ENCODE results near the gene JAG1.
"Not testable (repeated sequence)": the region's sequence is repeated elsewhere in the genome, so short reads cannot be mapped to it uniquely, and the experiment has no call there.

Gene JAG1

GRCh38 chr20:10616212-10616611, 57.6 kb downstream of the JAG1 start:
- no peaks in the 10 kb centered on the region for H3K79me2 ChIP-seq (ENCODE audit: control insufficient read depth, low read length)
- no peaks in the 10 kb centered on the region for H3F3A ChIP-seq (ENCODE audit: control insufficient read depth, insufficient read depth)
- H3K27ac ChIP-seq (ENCODE audit: low read depth, low read length) = no peak overlapping the region
- H3K9me3 ChIP-seq (ENCODE audit: control insufficient read depth, insufficient read depth, low read length) = no peaks in the 10 kb centered on the region
- no peak overlapping the region for H3K4me2 ChIP-seq (ENCODE audit: low read length)
- no peaks in the 10 kb centered on the region for H4K20me1 ChIP-seq (ENCODE audit: control insufficient read depth, insufficient read depth, low read depth, low read length)
- H3K36me3 ChIP-seq (ENCODE audit: control insufficient read depth, low read length) = no peaks in the 10 kb centered on the region
- no peaks in the 10 kb centered on the region for H3K9me2 ChIP-seq (replicated peaks; ENCODE audit: control insufficient read depth, low read length)
- H3K27me3 ChIP-seq (ENCODE audit: control insufficient read depth, low read length) = no peaks in the 10 kb centered on the region
- no peak overlapping the region for H3K4me3 ChIP-seq (ENCODE audit: low read length)
- H3K4me1 ChIP-seq (ENCODE audit: control insufficient read depth, low read length) = no peaks in the 10 kb centered on the region
- TF ChIP-seq CTCF (IDR thresholded peaks at IDR 0.05; ENCODE audit: low read depth, low read length, poor library complexity, severe bottlenecking) = no peak
- TF ChIP-seq EZH2phosphoT487 (IDR thresholded peaks at IDR 0.05; ENCODE audit: borderline replicate concordance, low read length) = no peak

GRCh38 chr20:10613911-10614310, 59.9 kb downstream of the JAG1 start:
- TF ChIP-seq CTCF (IDR thresholded peaks at IDR 0.05; ENCODE audit: low read depth, low read length, poor library complexity, severe bottlenecking) (no peak), EZH2phosphoT487 (IDR thresholded peaks at IDR 0.05; ENCODE audit: borderline replicate concordance, low read length) (no peak)
- H3K36me3 ChIP-seq (ENCODE audit: control insufficient read depth, low read length) = no peaks in the 10 kb centered on the region
- H4K20me1 ChIP-seq (ENCODE audit: control insufficient read depth, insufficient read depth, low read depth, low read length) = no peaks in the 10 kb centered on the region
- H3K9me3 ChIP-seq (ENCODE audit: control insufficient read depth, insufficient read depth, low read length) = no peaks in the 10 kb centered on the region
- H3K4me3 ChIP-seq (ENCODE audit: low read length) = no peak overlapping the region
- no peaks in the 10 kb centered on the region for H3K27me3 ChIP-seq (ENCODE audit: control insufficient read depth, low read length)
- no peaks in the 10 kb centered on the region for H3F3A ChIP-seq (ENCODE audit: control insufficient read depth, insufficient read depth)
- H3K9me2 ChIP-seq (replicated peaks; ENCODE audit: control insufficient read depth, low read length) = no peaks in the 10 kb centered on the region
- no peaks in the 10 kb centered on the region for H3K79me2 ChIP-seq (ENCODE audit: control insufficient read depth, low read length)
- no peak overlapping the region for H3K4me2 ChIP-seq (ENCODE audit: low read length)
- H3K27ac ChIP-seq (ENCODE audit: low read depth, low read length) = no peak overlapping the region
- no peaks in the 10 kb centered on the region for H3K4me1 ChIP-seq (ENCODE audit: control insufficient read depth, low read length)

- not testable (repeated sequence) for H3K9me3 ChIP-seq (ENCODE audit: control insufficient read depth, insufficient read depth, low read length); H3K36me3 ChIP-seq (ENCODE audit: control insufficient read depth, low read length); H3F3A ChIP-seq (ENCODE audit: control insufficient read depth, insufficient read depth); H3K27ac ChIP-seq (ENCODE audit: low read depth, low read length); H3K27me3 ChIP-seq (ENCODE audit: control insufficient read depth, low read length); H4K20me1 ChIP-seq (ENCODE audit: control insufficient read depth, insufficient read depth, low read depth, low read length); H3K4me3 ChIP-seq (ENCODE audit: low read length); H3K4me1 ChIP-seq (ENCODE audit: control insufficient read depth, low read length); H3K9me2 ChIP-seq (replicated peaks; ENCODE audit: control insufficient read depth, low read length); H3K79me2 ChIP-seq (ENCODE audit: control insufficient read depth, low read length); H3K4me2 ChIP-seq (ENCODE audit: low read length)
These were observed 60.4 kb downstream of the JAG1 start for GRCh38 chr20:10613426-10613825.

- H4K20me1 ChIP-seq (ENCODE audit: control insufficient read depth, insufficient read depth, low read depth, low read length) = no peaks in the 10 kb centered on the region
- H3K9me3 ChIP-seq (ENCODE audit: control insufficient read depth, insufficient read depth, low read length) = no peaks in the 10 kb centered on the region
- TF ChIP-seq EZH2phosphoT487 (IDR thresholded peaks at IDR 0.05; ENCODE audit: borderline replicate concordance, low read length) (no peak), CTCF (IDR thresholded peaks at IDR 0.05; ENCODE audit: low read depth, low read length, poor library complexity, severe bottlenecking) (peak; percentile 12)
- H3K27ac ChIP-seq (ENCODE audit: low read depth, low read length) = no peak overlapping the region
- H3K27me3 ChIP-seq (ENCODE audit: control insufficient read depth, low read length) = no peaks in the 10 kb centered on the region
- H3K4me1 ChIP-seq (ENCODE audit: control insufficient read depth, low read length) = no peaks in the 10 kb centered on the region
- no peaks in the 10 kb centered on the region for H3K36me3 ChIP-seq (ENCODE audit: control insufficient read depth, low read length)
- no peaks in the 10 kb centered on the region for H3K79me2 ChIP-seq (ENCODE audit: control insufficient read depth, low read length)
- no peak overlapping the region for H3K4me2 ChIP-seq (ENCODE audit: low read length)
- no peak overlapping the region for H3K4me3 ChIP-seq (ENCODE audit: low read length)
- H3K9me2 ChIP-seq (replicated peaks; ENCODE audit: control insufficient read depth, low read length) = no peaks in the 10 kb centered on the region
- H3F3A ChIP-seq (ENCODE audit: control insufficient read depth, insufficient read depth) = no peaks in the 10 kb centered on the region
These were observed 62.4 kb downstream of the JAG1 start for GRCh38 chr20:10611357-10611756.

Measured in DOHH2 (cell line).